H1 (cell line): ENCODE results near the gene SNAPC1. TPM values are rescaled to one million over a fixed set of nuclear protein-coding genes. Genes with fewer than 3 reads are reported as not detected.

Source experiments
- CTCF ChIA-PET: fragments of 300-600 bp; sonication (Branson Sonifier 250); formaldehyde crosslinking; loops from one replicate; lab custom pipeline; 2021; ENCODE audit not compliant: partially characterized antibody; lab: Charles Lee
- POLR2A ChIA-PET: fragments of 300-600 bp; sonication (Branson Sonifier 250); formaldehyde crosslinking; loops from one replicate; lab custom pipeline; 2021; ENCODE audit warnings: inconsistent platforms; ENCODE audit not compliant: partially characterized antibody; lab: Charles Lee
- DNase-seq, 2 experiments: peaks; one replicate each; pipeline versions ENCODE4 v3.0.0 to v3.0.0-alpha.2; 2010 to 2022; ENCODE audit warnings: low spot score in 2 of 2, low read depth in 1 of 2, mixed read lengths in 1 of 2
- FAIRE-seq: peaks from 2 replicates; lab custom pipeline; 2011; peaks lifted over from hg19 to GRCh38; lab: Jason Lieb, UNC
- H2AFZ ChIP-seq: 2 replicates; pipeline ENCODE4 v1.8.1; 2012; ENCODE audit warnings: low read length, inconsistent platforms
- H2AK5ac ChIP-seq: 2 replicates; pipeline ENCODE4 v1.6.1; 2013; ENCODE audit warnings: low read depth, low read length
- H2BK120ac ChIP-seq: replicated peaks from 2 replicates; pipeline ENCODE3; 2013; ENCODE audit warnings: low read depth, low read length, inconsistent platforms
- H2BK12ac ChIP-seq: 2 replicates; pipeline ENCODE4 v1.6.1; 2013; ENCODE audit warnings: low read depth, low read length
- H2BK15ac ChIP-seq: 2 replicates; pipeline ENCODE4 v1.6.1; 2013; ENCODE audit warnings: low read length
- H2BK20ac ChIP-seq: 2 replicates; pipeline ENCODE4 v1.6.1; 2013; ENCODE audit warnings: low read length
- H2BK5ac ChIP-seq: 2 replicates; pipeline ENCODE4 v1.6.1; 2013; ENCODE audit warnings: low read depth, low read length
- H3K14ac ChIP-seq: 2 replicates; pipeline ENCODE4 v1.6.1; 2013; ENCODE audit warnings: inconsistent platforms; ENCODE audit not compliant: insufficient read length
- H3K18ac ChIP-seq: 2 replicates; pipeline ENCODE4 v1.6.1; 2013; ENCODE audit warnings: low read length; ENCODE audit errors: extremely low read depth
- H3K23ac ChIP-seq: 2 replicates; pipeline ENCODE4 v1.6.1; 2013; ENCODE audit warnings: inconsistent platforms; ENCODE audit not compliant: insufficient read length
- H3K23me2 ChIP-seq: 2 replicates; pipeline ENCODE4 v1.6.1; 2013; ENCODE audit warnings: low read depth, low read length
- H3K27ac ChIP-seq: 2 replicates; pipeline ENCODE4 v1.6.1; 2011; ENCODE audit warnings: low read depth, low read length, inconsistent platforms
- H3K27me3 ChIP-seq, 4 experiments: replicated peaks in 1 of 4; 1 replicate in 1 of 4; 2 replicates in 3 of 4; pipeline versions ENCODE4 v1.6.1 to v1.8.1; 2011 to 2013; ENCODE audit warnings: low read length in 3 of 4, mild to moderate bottlenecking in 3 of 4, inconsistent platforms in 2 of 4, mixed read lengths in 2 of 4, moderate library complexity in 1 of 4; ENCODE audit not compliant: control insufficient read depth in 3 of 4, insufficient read depth in 3 of 4; ENCODE audit errors: extremely low read depth in 1 of 4
- H3K36me3 ChIP-seq, 4 experiments: 2 replicates each; pipeline versions ENCODE4 v1.6.1 to v1.8.1; 2011 to 2013; ENCODE audit warnings: mild to moderate bottlenecking in 4 of 4, low read length in 3 of 4, moderate library complexity in 2 of 4, control low read depth in 1 of 4, inconsistent platforms in 1 of 4; ENCODE audit not compliant: insufficient read depth in 4 of 4, control insufficient read depth in 2 of 4
- H3K4ac ChIP-seq: replicated peaks from 2 replicates; pipeline ENCODE3; 2013; ENCODE audit warnings: low read length, low read depth, mixed read lengths, inconsistent platforms; ENCODE audit not compliant: insufficient read length
- H3K4me1 ChIP-seq, 4 experiments: replicated peaks in 1 of 4; 1 replicate in 1 of 4; 2 replicates in 3 of 4; pipeline versions ENCODE4 v1.6.1 to v1.8.1; 2011 to 2013; ENCODE audit warnings: low read length in 3 of 4, inconsistent platforms in 2 of 4, mixed read lengths in 1 of 4; ENCODE audit not compliant: insufficient read depth in 4 of 4, control insufficient read depth in 3 of 4
- H3K4me2 ChIP-seq, 2 experiments: 2 replicates each; pipeline versions ENCODE4 v1.6.1 to v1.8.1; 2011 to 2013; ENCODE audit warnings: low read depth in 2 of 2, low read length in 2 of 2, control low read depth in 1 of 2, inconsistent platforms in 1 of 2, mild to moderate bottlenecking in 1 of 2; ENCODE audit not compliant: insufficient read depth in 1 of 2
- H3K4me3 ChIP-seq, 4 experiments: fragments of 200-600, 300-600 bp in 1 of 4; sonication (generic), shearing (Covaris generic), sonication (Bioruptor Twin) in 1 of 4; 2 replicates each; pipeline versions ENCODE4 v1.5.1 to v1.8.1; 2011 to 2016; ENCODE audit warnings: low read length in 4 of 4, low read depth in 3 of 4, control low read depth in 2 of 4, inconsistent platforms in 2 of 4, mild to moderate bottlenecking in 2 of 4, mixed read lengths in 1 of 4, moderate library complexity in 1 of 4; ENCODE audit not compliant: insufficient read depth in 2 of 4; ENCODE audit errors: extremely low read depth in 1 of 4
- H3K56ac ChIP-seq: replicated peaks from 2 replicates; pipeline ENCODE3; 2013; ENCODE audit warnings: low read depth, mild to moderate bottlenecking, mixed read lengths, low read length, inconsistent platforms; ENCODE audit not compliant: insufficient read length
- H3K79me1 ChIP-seq: 2 replicates; pipeline ENCODE4 v1.6.1; 2013; ENCODE audit warnings: low read depth, low read length, control low read depth
- H3K79me2 ChIP-seq, 2 experiments: 2 replicates each; pipeline versions ENCODE4 v1.6.1 to v1.8.1; 2012 to 2013; ENCODE audit warnings: low read length in 2 of 2, mild to moderate bottlenecking in 2 of 2, inconsistent platforms in 1 of 2; ENCODE audit not compliant: insufficient read depth in 2 of 2, control insufficient read depth in 1 of 2
- H3K9ac ChIP-seq, 4 experiments: replicated peaks in 1 of 4; 1 replicate in 1 of 4; 2 replicates in 3 of 4; pipeline versions ENCODE4 v1.6.1 to v1.8.1; 2011 to 2013; ENCODE audit warnings: low read depth in 3 of 4, low read length in 3 of 4, control low read depth in 2 of 4, mild to moderate bottlenecking in 2 of 4, moderate library complexity in 2 of 4, inconsistent platforms in 1 of 4; ENCODE audit errors: extremely low read depth in 1 of 4
- H3K9me3 ChIP-seq, 2 experiments: 2 replicates each; pipeline versions ENCODE4 v1.6.1 to v1.8.1; 2012 to 2013; ENCODE audit warnings: mild to moderate bottlenecking in 2 of 2, moderate library complexity in 2 of 2, control low read depth in 1 of 2, inconsistent platforms in 1 of 2, low read depth in 1 of 2, low read length in 1 of 2, mixed read lengths in 1 of 2; ENCODE audit not compliant: insufficient read depth in 2 of 2
- H4K20me1 ChIP-seq, 2 experiments: replicated peaks in 1 of 2; 2 replicates each; pipeline versions ENCODE3 to v1.8.1; 2011 to 2013; ENCODE audit warnings: inconsistent platforms in 2 of 2, low read length in 2 of 2, mild to moderate bottlenecking in 1 of 2; ENCODE audit not compliant: insufficient read depth in 2 of 2, control insufficient read depth in 1 of 2
- H4K5ac ChIP-seq: 2 replicates; pipeline ENCODE4 v1.6.1; 2013; ENCODE audit warnings: low read length, low read depth, mixed read lengths, inconsistent platforms; ENCODE audit not compliant: insufficient read length
- H4K8ac ChIP-seq: 2 replicates; pipeline ENCODE4 v1.8.0; 2013; ENCODE audit warnings: mild to moderate bottlenecking, moderate library complexity, low read length, inconsistent platforms; ENCODE audit not compliant: insufficient read depth; ENCODE audit errors: extremely low read depth
- H4K91ac ChIP-seq: replicated peaks from 2 replicates; pipeline ENCODE3; 2013; ENCODE audit warnings: low read length, mixed read lengths, inconsistent platforms; ENCODE audit not compliant: insufficient read length
- CTCF ChIP-seq, 3 experiments: IDR thresholded peaks; 1 replicate in 2 of 3; 2 replicates in 1 of 3; pipeline versions ENCODE4 v1.5.1 to v1.6.1; 2011; ENCODE audit warnings: low read length in 3 of 3, mild to moderate bottlenecking in 3 of 3, inconsistent platforms in 2 of 3, low read depth in 1 of 3, moderate library complexity in 1 of 3; ENCODE audit not compliant: insufficient read depth in 1 of 3; ENCODE audit errors: control extremely low read depth in 1 of 3
- POLR2A ChIP-seq, 2 experiments: IDR thresholded peaks; 1 replicate in 1 of 2; 2 replicates in 1 of 2; pipeline ENCODE4 v1.6.1; 2011; ENCODE audit warnings: low read depth in 2 of 2, low read length in 2 of 2, mild to moderate bottlenecking in 2 of 2; ENCODE audit errors: control extremely low read depth in 1 of 2
- RAD21 ChIP-seq, 2 experiments: IDR thresholded peaks in 1 of 2; conservative IDR thresholded peaks in 1 of 2; 2 replicates each; pipeline ENCODE4 v1.6.1; 2011; ENCODE audit warnings: low read depth in 2 of 2, low read length in 2 of 2, improper control_type of control experiment in 1 of 2, inconsistent platforms in 1 of 2, mild to moderate bottlenecking in 1 of 2, moderate library complexity in 1 of 2
- TEAD4 ChIP-seq: IDR thresholded peaks from 2 replicates; pipeline ENCODE4 v1.6.1; 2012; ENCODE audit warnings: low read depth, low read length, inconsistent platforms, mixed read lengths
- WGBS, 2 experiments: shearing (Covaris generic) in 1 of 2; methylation state at CpG; one replicate each; pipeline versions ENCODE4 v1.1.6 to v1.1.7; 2013 to 2015; ENCODE audit warnings: low lambda C conversion rate in 2 of 2, mixed read lengths in 2 of 2, inconsistent platforms in 1 of 2, low coverage in 1 of 2, missing lambda C conversion rate in 1 of 2; ENCODE audit not compliant: insufficient replicate concordance in 2 of 2, insufficient coverage in 1 of 2, insufficient read length in 1 of 2; ENCODE audit errors: extremely low coverage in 1 of 2, missing lambda C conversion rate in 1 of 2; 5-methylcytosine and 5-hydroxymethylcytosine counted together
- polyA plus RNA-seq, 7 experiments: library from polyadenylated mRNA; depleted of rRNA in 3 of 7; stranded (reverse) in 5 of 7; unstranded in 2 of 7; fragments of >200 nt in 5 of 7; fragments of 200-250 nt in 2 of 7; gene quantifications; 1 replicate in 5 of 7; 2 replicates in 1 of 7; 4 replicates in 1 of 7; pipeline versions ENCODE4 v1.2.1 to v1.2.3, GENCODE V29; 2011 to 2013; ENCODE audit warnings: missing spikeins in 2 of 7, mixed read lengths in 2 of 7
- total RNA-seq: library from RNA; stranded (reverse); fragmentation: NEBNext Ultra II Directional; extraction: Animal tissue kit (Norgen Biotek cat#: 25700); gene quantifications from 2 replicates; pipeline ENCODE4 v1.2.1, GENCODE V29; 2021
- TF ChIP-seq, protein P1 (sequence below): IDR thresholded peaks from 2 replicates; pipeline ENCODE4 v1.6.1; 2012; ENCODE audit warnings: low read length, inconsistent platforms

Gene SNAPC1
- total and polyA plus RNA-seq, 2 of the 8 experiments (the other 6 are each of a cell fraction or from before 2014, with no cell fraction given), result 5.8 to 11.1 TPM

- H2AFZ ChIP-seq, result no peak overlapping the region
- H3K56ac ChIP-seq, result no peak overlapping the region
- H3K4ac ChIP-seq, result no peak overlapping the region
- no peak overlapping the region for H3K4me3 ChIP-seq
- no peak overlapping the region for H3K9ac ChIP-seq
- H2BK12ac ChIP-seq, result no peak overlapping the region
- H3K4me1 ChIP-seq, result peaks cover 0 to 4% (median 2%) of the 10 kb centered on the region in 4 experiments; a peak in 4 of 7 replicates
- POLR2A ChIA-PET, result interaction anchor here (0.9 kb wide), 1 partner anchor 376 kb away, joined by 4 read pairs; no protein-coding TSS in a partner anchor
- no peak overlapping the region for H4K91ac ChIP-seq
- H3K23me2 ChIP-seq, result no peaks in the 10 kb centered on the region; the same call in 1 of the 2 replicates
- H2BK5ac ChIP-seq, result no peak overlapping the region
- no peak overlapping the region for H2AK5ac ChIP-seq
- no peaks in the 10 kb centered on the region for H3K9me3 ChIP-seq
- H3K14ac ChIP-seq, result no peak overlapping the region
- H3K23ac ChIP-seq, result no peak overlapping the region
- no peaks in the 10 kb centered on the region for H4K20me1 ChIP-seq
- no peaks in the 10 kb centered on the region for H3K36me3 ChIP-seq
- 50% methylated on average over 10 of the region's 10 CpGs; no CpG with 5 or more reads in 1 of the 2 experiments for WGBS, 2 experiments
- no peak overlapping the region for H3K4me2 ChIP-seq
- H3K79me1 ChIP-seq, result no peaks in the 10 kb centered on the region
- CTCF ChIA-PET, result interaction anchor here (0.6 to 3.4 kb wide), 65 partner anchors 9 to 570 kb away, joined by 3 to 40 read pairs (median 4); partner anchors contain the start of gene SNAPC1
- no peaks in the 10 kb centered on the region; a peak in 1 of 7 replicates for H3K27me3 ChIP-seq
- H3K18ac ChIP-seq, result no peak overlapping the region
- TF ChIP-seq POLR2A (IDR thresholded peaks at IDR 0.05; ENCODE audit: control extremely low read depth in 1 of 2, low read depth in 2 of 2, low read length in 2 of 2) (no peak), TEAD4 (peak; percentile 75), CTCF (IDR thresholded peaks at IDR 0.05; ENCODE audit: control extremely low read depth in 1 of 3, insufficient read depth in 1 of 3, low read depth in 1 of 3, low read length in 3 of 3) (peak; percentile 91 to 96 (median 93)), RAD21 (IDR thresholded peaks at IDR 0.05 in 1 of 2, conservative IDR thresholded peaks at IDR 0.05 in 1 of 2; ENCODE audit: low read depth in 2 of 2, low read length in 2 of 2) (peak; percentile 97 to 98)
- TF ChIP-seq, protein P1, sequence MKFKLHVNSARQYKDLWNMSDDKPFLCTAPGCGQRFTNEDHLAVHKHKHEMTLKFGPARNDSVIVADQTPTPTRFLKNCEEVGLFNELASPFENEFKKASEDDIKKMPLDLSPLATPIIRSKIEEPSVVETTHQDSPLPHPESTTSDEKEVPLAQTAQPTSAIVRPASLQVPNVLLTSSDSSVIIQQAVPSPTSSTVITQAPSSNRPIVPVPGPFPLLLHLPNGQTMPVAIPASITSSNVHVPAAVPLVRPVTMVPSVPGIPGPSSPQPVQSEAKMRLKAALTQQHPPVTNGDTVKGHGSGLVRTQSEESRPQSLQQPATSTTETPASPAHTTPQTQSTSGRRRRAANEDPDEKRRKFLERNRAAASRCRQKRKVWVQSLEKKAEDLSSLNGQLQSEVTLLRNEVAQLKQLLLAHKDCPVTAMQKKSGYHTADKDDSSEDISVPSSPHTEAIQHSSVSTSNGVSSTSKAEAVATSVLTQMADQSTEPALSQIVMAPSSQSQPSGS, result no peak
- no peak overlapping the region for H2BK20ac ChIP-seq
- no peak overlapping the region for H4K8ac ChIP-seq
- H3K27ac ChIP-seq, result no peak overlapping the region
- FAIRE-seq (peak; percentile 91), DNase-seq (peak; percentile 39 to 86)
- H2BK15ac ChIP-seq, result no peak overlapping the region
- H3K79me2 ChIP-seq, result no peaks in the 10 kb centered on the region
- H2BK120ac ChIP-seq, result no peak overlapping the region
- H4K5ac ChIP-seq, result no peak overlapping the region
Measured at GRCh38 chr14:61837336-61838229, 75.4 kb downstream of the SNAPC1 start.
